GM12878 (cell line): ENCODE results near the gene ZNF484. TPM values are rescaled to one million over a fixed set of nuclear protein-coding genes. Genes with fewer than 3 reads are reported as not detected.

ENCODE experiments used
- ATAC-seq: fragments of 200-7000 bp; cut with Tn5 transposase; 3 replicates; pipeline ENCODE4 v1.9.1; 2020; ENCODE audit warnings: mild to moderate bottlenecking, moderate library complexity
- BruUV-seq: library from RNA; stranded (reverse); fragments of 400-500 nt; replicated peaks from 2 replicates; lab custom pipeline; 2021; lab: Mats Ljungman, UMichigan
- CTCF ChIA-PET: fragments of 300-600 bp; sonication (Branson Sonifier 250); formaldehyde crosslinking; extraction: SDS; loops from one replicate; lab custom pipeline; 2021; ENCODE audit warnings: inconsistent platforms; lab: Yijun Ruan, JAX
- POLR2A ChIA-PET: fragments of 350-600 bp; formaldehyde crosslinking; extraction: SDS; loops from one replicate; lab custom pipeline; 2021; ENCODE audit warnings: inconsistent platforms; lab: Charles Lee
- RAD21 ChIA-PET: fragments of 300-600 bp; sonication (Branson Sonifier 250); formaldehyde crosslinking; loops from one replicate; lab custom pipeline; 2023; ENCODE audit warnings: antibody characterized with exemption; ENCODE audit not compliant: unreplicated experiment; lab: Charles Lee
- SMC1A ChIA-PET: fragments of 300-600 bp; sonication (Branson Sonifier 250); formaldehyde crosslinking; loops from one replicate; lab custom pipeline; 2023; ENCODE audit not compliant: unreplicated experiment, uncharacterized antibody; lab: Charles Lee
- DNase-seq: peaks from one replicate; pipeline ENCODE4 v3.0.0-alpha.2; 2011; ENCODE audit warnings: low read depth, low spot score
- FAIRE-seq: peaks from 3 replicates; lab custom pipeline; 2011; peaks lifted over from hg19 to GRCh38; lab: Jason Lieb, UNC
- H2AFZ ChIP-seq: 2 replicates; pipeline ENCODE4 v1.6.0; 2011; ENCODE audit warnings: low read depth, low read length, control low read depth; ENCODE audit not compliant: control insufficient read depth
- H3K27ac ChIP-seq: 2 replicates; pipeline ENCODE4 v1.5.1; 2011; ENCODE audit warnings: control low read depth; ENCODE audit not compliant: control insufficient read depth, insufficient read depth
- H3K27me3 ChIP-seq, 2 experiments: replicated peaks in 1 of 2; 2 replicates each; pipeline versions ENCODE4 v1.6.0 to v1.6.1; 2011; ENCODE audit warnings: low read length in 1 of 2; ENCODE audit not compliant: control insufficient read depth in 2 of 2, insufficient read depth in 2 of 2
- H3K36me3 ChIP-seq, 2 experiments: 2 replicates each; pipeline ENCODE4 v1.5.1; 2011; ENCODE audit warnings: low read length in 1 of 2; ENCODE audit not compliant: control insufficient read depth in 2 of 2, insufficient read depth in 2 of 2
- H3K4me1 ChIP-seq: 2 replicates; pipeline ENCODE4 v1.6.1; 2011; ENCODE audit warnings: mild to moderate bottlenecking, low read length, moderate library complexity, mixed read lengths; ENCODE audit not compliant: control insufficient read depth, insufficient read depth
- H3K4me2 ChIP-seq: 2 replicates; pipeline ENCODE4 v1.6.0; 2011; ENCODE audit warnings: control low read depth; ENCODE audit not compliant: control insufficient read depth, insufficient read depth
- H3K4me3 ChIP-seq: fragments of 200-600 bp; sonication (generic); 2 replicates; pipeline ENCODE4 v1.5.1; 2016
- H3K79me2 ChIP-seq: 2 replicates; pipeline ENCODE4 v1.6.0; 2011; ENCODE audit warnings: low read length; ENCODE audit not compliant: control insufficient read depth, insufficient read depth
- H3K9ac ChIP-seq: 2 replicates; pipeline ENCODE4 v1.8.0; 2011; ENCODE audit warnings: low read length, control low read depth, mixed read lengths; ENCODE audit not compliant: control insufficient read depth, insufficient read depth
- H3K9me3 ChIP-seq: replicated peaks from 3 replicates; pipeline ENCODE4 v1.5.1; 2011; ENCODE audit warnings: mild to moderate bottlenecking, low read length; ENCODE audit not compliant: control insufficient read depth, insufficient read depth
- H4K20me1 ChIP-seq: 2 replicates; pipeline ENCODE4 v1.6.0; 2011; ENCODE audit not compliant: control insufficient read depth, insufficient read depth
- BMI1 ChIP-seq: fragments of 450-650 bp; IDR thresholded peaks from 2 replicates; pipeline ENCODE4 v1.6.1; 2016; ENCODE audit warnings: mild to moderate bottlenecking, moderate library complexity, borderline replicate concordance
- CBFB ChIP-seq: IDR thresholded peaks from 2 replicates; pipeline ENCODE4 v1.6.1; 2016; ENCODE audit warnings: antibody characterized with exemption, low read depth
- CBX5 ChIP-seq: sonication (generic); IDR thresholded peaks from 2 replicates; pipeline ENCODE4 v1.6.1; 2016; ENCODE audit warnings: low read depth, moderate library complexity, mild to moderate bottlenecking, inconsistent platforms
- DPF2 ChIP-seq: fragments of 450-650 bp; IDR thresholded peaks from 2 replicates; pipeline ENCODE4 v1.6.1; 2017; ENCODE audit warnings: mild to moderate bottlenecking
- EP300 ChIP-seq, 2 experiments: fragments of 150-350 bp in 1 of 2; IDR thresholded peaks; 2 replicates each; pipeline ENCODE4 v1.6.1; 2011 to 2012; ENCODE audit warnings: low read depth in 2 of 2, low read length in 2 of 2, borderline replicate concordance in 1 of 2, improper control_type of control experiment in 1 of 2, inconsistent platforms in 1 of 2; ENCODE audit not compliant: control insufficient read depth in 1 of 2
- IRF4 ChIP-seq: IDR thresholded peaks from 2 replicates; pipeline ENCODE4 v1.6.1; 2011; ENCODE audit warnings: low read depth, low read length
- KAT2A ChIP-seq: conservative IDR thresholded peaks from 2 replicates; pipeline ENCODE4 v1.6.1; 2011; ENCODE audit warnings: low read depth, low read length; ENCODE audit not compliant: control insufficient read depth
- KLF5 ChIP-seq: fragments of 450-650 bp; IDR thresholded peaks from 2 replicates; pipeline ENCODE4 v1.6.1; 2014; ENCODE audit warnings: mild to moderate bottlenecking; ENCODE audit not compliant: partially characterized antibody
- MYB ChIP-seq: fragments of 150-350 bp; IDR thresholded peaks from 2 replicates; pipeline ENCODE4 v1.6.1; 2014; ENCODE audit warnings: mild to moderate bottlenecking, low read depth, low read length, borderline replicate concordance
- NFYA ChIP-seq: IDR thresholded peaks from 2 replicates; pipeline ENCODE4 v1.6.1; 2011; ENCODE audit warnings: low read depth, mild to moderate bottlenecking, low read length, improper control_type of control experiment, borderline replicate concordance
- NR2C2 ChIP-seq: IDR thresholded peaks from 2 replicates; pipeline ENCODE4 v1.6.1; 2011; ENCODE audit warnings: borderline replicate concordance, low read depth; ENCODE audit not compliant: control insufficient read depth, insufficient read length
- NRF1 ChIP-seq: conservative IDR thresholded peaks from 2 replicates; pipeline ENCODE4 v1.6.1; 2011; ENCODE audit warnings: mild to moderate bottlenecking, low read depth, low read length, improper control_type of control experiment
- PML ChIP-seq: IDR thresholded peaks from 2 replicates; pipeline ENCODE4 v1.6.1; 2012; ENCODE audit warnings: low read length, inconsistent platforms
- RB1 ChIP-seq: fragments of 450-650 bp; formaldehyde crosslinking; IDR thresholded peaks from 2 replicates; pipeline ENCODE4 v1.6.1; 2017; ENCODE audit warnings: mild to moderate bottlenecking, borderline replicate concordance
- RCOR1 ChIP-seq: conservative IDR thresholded peaks from 2 replicates; pipeline ENCODE4 v1.6.1; 2012; ENCODE audit warnings: low read depth, low read length, improper control_type of control experiment
- TCF12 ChIP-seq: IDR thresholded peaks from 2 replicates; pipeline ENCODE4 v1.6.1; 2011; ENCODE audit warnings: low read depth, mild to moderate bottlenecking, low read length
- ZNF24 ChIP-seq: fragments of 450-650 bp; IDR thresholded peaks from 2 replicates; pipeline ENCODE4 v1.6.1; 2017; ENCODE audit warnings: antibody characterized with exemption, mild to moderate bottlenecking
- WGBS: methylation state at CpG from one replicate; pipeline ENCODE4 v1.1.6; 2016; ENCODE audit warnings: low lambda C conversion rate; ENCODE audit not compliant: insufficient replicate concordance, insufficient coverage; ENCODE audit errors: missing lambda C conversion rate; 5-methylcytosine and 5-hydroxymethylcytosine counted together
- in situ Hi-C: fragments of 300-500 bp; cut with MboI; formaldehyde crosslinking; loops from 9 replicates; pipeline ENCODE4 v1.14.3; 2018; ENCODE audit warnings: mixed read lengths
- intact Hi-C: fragments of 100-400 bp; cut with micrococcal nuclease; formaldehyde crosslinking; loops from one replicate; pipeline ENCODE4 v1.14.2; 2022; ENCODE audit not compliant: unreplicated experiment
- polyA plus RNA-seq, 11 experiments: library from polyadenylated mRNA; depleted of rRNA in 4 of 11; unstranded in 6 of 11; stranded (reverse) in 5 of 11; fragments of >200 nt; fragmentation: Nextera tagmentation in 4 of 11; fragmentation: Illumina TruSeq in 1 of 11; extraction: Ambion mirVana in 4 of 11; extraction: Trizol in 1 of 11; gene quantifications; 1 replicate in 1 of 11; 2 replicates in 10 of 11; pipeline versions ENCODE4 v1.2.1 to v1.2.3, GENCODE V29; 2011 to 2016; ENCODE audit warnings: inconsistent platforms in 2 of 11, missing spikeins in 2 of 11, low read depth in 1 of 11
- total RNA-seq, 4 experiments: library from RNA; depleted of rRNA in 3 of 4; stranded (reverse); fragments of >200 nt in 3 of 4; fragmentation: Illumina TruSeq in 1 of 4; extraction: Trizol in 1 of 4; gene quantifications; 2 replicates each; pipeline versions ENCODE4 v1.2.1 to v1.2.3, GENCODE V29; 2013 to 2021
- TF ChIP-seq, protein P1 (sequence below): fragments of 450-650 bp; IDR thresholded peaks from 2 replicates; pipeline ENCODE4 v1.6.1; 2018; ENCODE audit warnings: borderline replicate concordance, mild to moderate bottlenecking; ENCODE audit not compliant: partially characterized antibody
- TF ChIP-seq, protein P2 (sequence below): IDR thresholded peaks from 2 replicates; pipeline ENCODE4 v1.6.1; 2011; ENCODE audit warnings: low read depth, mild to moderate bottlenecking, low read length, moderate library complexity, borderline replicate concordance; ENCODE audit errors: extremely low read depth
- TF ChIP-seq, protein P3 (sequence below): fragments of 450-650 bp; IDR thresholded peaks from 2 replicates; pipeline ENCODE4 v1.6.1; 2016; ENCODE audit warnings: mild to moderate bottlenecking

Gene ZNF484
- total and polyA plus RNA-seq, 10 of the 15 experiments (the other 5 are each of a cell fraction or from before 2014, with no cell fraction given), result 0.95 to 7.8 (median 3.3) TPM

DNA sequence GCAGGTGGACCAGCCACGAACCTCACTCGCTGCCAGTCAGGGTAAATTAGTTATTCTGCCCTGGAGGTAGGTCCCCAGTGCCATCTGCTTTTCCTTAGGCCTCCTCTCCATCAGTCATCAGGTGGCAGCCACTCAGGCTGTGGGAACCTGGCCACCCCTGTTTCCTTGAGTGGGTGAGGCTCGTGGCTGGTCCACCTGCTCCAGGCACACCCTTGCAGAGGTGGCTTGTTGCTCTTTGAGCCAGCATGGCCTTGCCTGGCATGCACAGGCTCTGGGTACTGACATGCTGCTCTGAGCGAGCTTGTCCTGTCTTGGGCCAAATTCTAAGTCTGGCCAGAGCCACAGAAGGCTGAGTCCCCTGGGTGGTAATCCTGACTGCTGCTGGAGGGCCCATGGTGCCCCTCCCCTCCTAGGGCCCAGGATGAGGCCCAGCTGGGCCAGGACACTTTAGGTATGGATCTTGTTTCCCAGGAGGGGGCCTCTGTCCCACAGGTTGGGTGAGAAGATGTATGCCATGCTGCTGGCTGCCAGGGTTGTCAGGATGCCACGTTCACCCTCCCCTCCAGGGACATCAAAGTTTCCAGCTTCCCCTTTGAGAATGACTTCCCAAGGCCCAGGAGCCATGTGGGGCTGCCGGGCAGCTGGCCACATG, 17.0 kb upstream of the ZNF484 start:
- TF ChIP-seq, protein P1, sequence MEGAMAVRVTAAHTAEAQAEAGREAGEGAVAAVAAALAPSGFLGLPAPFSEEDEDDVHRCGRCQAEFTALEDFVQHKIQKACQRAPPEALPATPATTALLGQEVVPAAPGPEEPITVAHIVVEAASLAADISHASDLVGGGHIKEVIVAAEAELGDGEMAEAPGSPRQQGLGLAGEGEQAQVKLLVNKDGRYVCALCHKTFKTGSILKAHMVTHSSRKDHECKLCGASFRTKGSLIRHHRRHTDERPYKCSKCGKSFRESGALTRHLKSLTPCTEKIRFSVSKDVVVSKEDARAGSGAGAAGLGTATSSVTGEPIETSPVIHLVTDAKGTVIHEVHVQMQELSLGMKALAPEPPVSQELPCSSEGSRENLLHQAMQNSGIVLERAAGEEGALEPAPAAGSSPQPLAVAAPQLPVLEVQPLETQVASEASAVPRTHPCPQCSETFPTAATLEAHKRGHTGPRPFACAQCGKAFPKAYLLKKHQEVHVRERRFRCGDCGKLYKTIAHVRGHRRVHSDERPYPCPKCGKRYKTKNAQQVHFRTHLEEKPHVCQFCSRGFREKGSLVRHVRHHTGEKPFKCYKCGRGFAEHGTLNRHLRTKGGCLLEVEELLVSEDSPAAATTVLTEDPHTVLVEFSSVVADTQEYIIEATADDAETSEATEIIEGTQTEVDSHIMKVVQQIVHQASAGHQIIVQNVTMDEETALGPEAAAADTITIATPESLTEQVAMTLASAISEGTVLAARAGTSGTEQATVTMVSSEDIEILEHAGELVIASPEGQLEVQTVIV, result no peak
- no peak for TF ChIP-seq DPF2
- TF ChIP-seq KAT2A, result no peak
- no peak for TF ChIP-seq NR2C2
- TF ChIP-seq ZNF24, result no peak
- no peak for TF ChIP-seq KLF5
- no peak for TF ChIP-seq MYB
- no peak for TF ChIP-seq RB1
- TF ChIP-seq NFYA, result no peak
- TF ChIP-seq, protein P2, sequence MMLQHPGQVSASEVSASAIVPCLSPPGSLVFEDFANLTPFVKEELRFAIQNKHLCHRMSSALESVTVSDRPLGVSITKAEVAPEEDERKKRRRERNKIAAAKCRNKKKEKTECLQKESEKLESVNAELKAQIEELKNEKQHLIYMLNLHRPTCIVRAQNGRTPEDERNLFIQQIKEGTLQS, result no peak
- TF ChIP-seq BMI1, result no peak
- TF ChIP-seq NRF1, result no peak
- TF ChIP-seq, protein P3, sequence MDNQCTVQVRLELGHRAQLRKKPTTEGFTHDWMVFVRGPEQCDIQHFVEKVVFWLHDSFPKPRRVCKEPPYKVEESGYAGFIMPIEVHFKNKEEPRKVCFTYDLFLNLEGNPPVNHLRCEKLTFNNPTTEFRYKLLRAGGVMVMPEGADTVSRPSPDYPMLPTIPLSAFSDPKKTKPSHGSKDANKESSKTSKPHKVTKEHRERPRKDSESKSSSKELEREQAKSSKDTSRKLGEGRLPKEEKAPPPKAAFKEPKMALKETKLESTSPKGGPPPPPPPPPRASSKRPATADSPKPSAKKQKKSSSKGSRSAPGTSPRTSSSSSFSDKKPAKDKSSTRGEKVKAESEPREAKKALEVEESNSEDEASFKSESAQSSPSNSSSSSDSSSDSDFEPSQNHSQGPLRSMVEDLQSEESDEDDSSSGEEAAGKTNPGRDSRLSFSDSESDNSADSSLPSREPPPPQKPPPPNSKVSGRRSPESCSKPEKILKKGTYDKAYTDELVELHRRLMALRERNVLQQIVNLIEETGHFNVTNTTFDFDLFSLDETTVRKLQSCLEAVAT, result no peak
- no peak for TF ChIP-seq PML
- TF ChIP-seq TCF12, result no peak
- no peak for TF ChIP-seq EP300 (IDR thresholded peaks at IDR 0.05; ENCODE audit: borderline replicate concordance in 1 of 2, control insufficient read depth in 1 of 2, low read depth in 2 of 2, low read length in 2 of 2)
- no peak for TF ChIP-seq CBX5
- TF ChIP-seq CBFB, result no peak
- no peak for TF ChIP-seq RCOR1
- TF ChIP-seq IRF4, result no peak
- DNase-seq, result no peak
- in situ Hi-C loops, result no loop called here
- no peak overlapping the region for H3K27ac ChIP-seq
- no peak for FAIRE-seq
- no peaks in the 10 kb centered on the region for H3K4me1 ChIP-seq
- H3K4me2 ChIP-seq, result no peak overlapping the region
- no TSS peak for BruUV-seq
- ATAC-seq, result no peak
- H3K9ac ChIP-seq, result no peak overlapping the region
- POLR2A ChIA-PET, result no interaction called here
- no peaks in the 10 kb centered on the region for H3K27me3 ChIP-seq
- CTCF ChIA-PET, result no interaction called here
- H2AFZ ChIP-seq, result no peak overlapping the region
- SMC1A ChIA-PET, result no interaction called here
- H3K9me3 ChIP-seq, result no peaks in the 10 kb centered on the region
- H3K79me2 ChIP-seq, result no peaks in the 10 kb centered on the region
- H3K36me3 ChIP-seq, result no peaks in the 10 kb centered on the region
- intact Hi-C loops, result no loop called here
- no peaks in the 10 kb centered on the region for H4K20me1 ChIP-seq
- RAD21 ChIA-PET, result no interaction called here
- 20% methylated on average over 6 of the region's 6 CpGs for WGBS
- H3K4me3 ChIP-seq, result no peak overlapping the region
